OCI-LY3 (cell line): ENCODE measurements around the gene TEAD1.

Experiments
- H2AFZ ChIP-seq: fragments of 200-600, 300-600 bp; shearing (Covaris generic); 2 replicates; pipeline ENCODE4 v1.6.0; 2014; ENCODE audit warnings: antibody characterized with exemption, low read depth, low read length
- H3K27ac ChIP-seq: fragments of 200-600, 300-600 bp; sonication (generic); 2 replicates; pipeline ENCODE4 v1.5.1; 2014; ENCODE audit warnings: mild to moderate bottlenecking, low read length, moderate library complexity, mixed read lengths
- H3K27me3 ChIP-seq: fragments of 200-600, 300-600 bp; sonication (generic); 2 replicates; pipeline ENCODE4 v1.6.1; 2014; ENCODE audit warnings: low read depth, low read length, mixed read lengths
- H3K36me3 ChIP-seq: fragments of 200-600, 300-600 bp; sonication (generic); replicated peaks from 2 replicates; pipeline ENCODE3; 2014; ENCODE audit warnings: low read depth, low read length, mixed read lengths
- H3K4me1 ChIP-seq: fragments of 300-600, 200-600 bp; sonication (generic); 2 replicates; pipeline ENCODE4 v1.6.1; 2014; ENCODE audit warnings: low read length, mixed read lengths
- H3K4me2 ChIP-seq: fragments of 200-600, 300-600 bp; sonication (generic); 2 replicates; pipeline ENCODE4 v1.6.1; 2014; ENCODE audit warnings: low read length, mixed read lengths
- H3K4me3 ChIP-seq: fragments of 300-600, 200-600 bp; sonication (generic); 2 replicates; pipeline ENCODE4 v1.5.1; 2014; ENCODE audit warnings: antibody characterized with exemption, mild to moderate bottlenecking, low read length, moderate library complexity
- H3K79me2 ChIP-seq: fragments of 300-600, 200-600 bp; shearing (Covaris generic); 2 replicates; pipeline ENCODE4 v1.6.1; 2014; ENCODE audit warnings: mild to moderate bottlenecking, low read length, mixed read lengths
- H3K9ac ChIP-seq: fragments of 300-600, 200-600 bp; shearing (Covaris generic); 2 replicates; pipeline ENCODE4 v1.6.0; 2014; ENCODE audit warnings: mild to moderate bottlenecking, low read length, moderate library complexity
- H3K9me3 ChIP-seq: fragments of 200-600, 300-600 bp; shearing (Covaris generic); 2 replicates; pipeline ENCODE4 v1.6.1; 2014; ENCODE audit warnings: low read length, mixed read lengths; ENCODE audit not compliant: insufficient read depth
- H4K20me1 ChIP-seq: fragments of 200-600, 300-600 bp; sonication (generic); 2 replicates; pipeline ENCODE4 v1.6.1; 2016; ENCODE audit warnings: low read length, mixed read lengths; ENCODE audit not compliant: insufficient read depth
- CTCF ChIP-seq: fragments of 200-600, 300-600 bp; sonication (generic); IDR thresholded peaks from 2 replicates; pipeline ENCODE4 v1.5.1; 2014; ENCODE audit warnings: antibody characterized with exemption, low read length, low read depth
- EZH2phosphoT487 ChIP-seq: fragments of 200-600 bp; shearing (Covaris generic); IDR thresholded peaks from 2 replicates; pipeline ENCODE4 v1.6.1; 2018; ENCODE audit warnings: antibody characterized with exemption, mixed run types, low read depth

Gene TEAD1

GRCh38 chr11:12853325-12853651 lies 179.1 kb downstream of the TEAD1 start:
- Histone ChIP-seq H3K36me3 (no peaks in the 10 kb centered on the region), H3K79me2 (no peaks in the 10 kb centered on the region), H3K4me1 (no peaks in the 10 kb centered on the region), H3K27me3 (no peaks in the 10 kb centered on the region), H3K4me2 (no peak overlapping the region), H4K20me1 (no peaks in the 10 kb centered on the region), H3K9ac (no peak overlapping the region), H2AFZ (no peak overlapping the region), H3K9me3 (no peaks in the 10 kb centered on the region), H3K27ac (no peak overlapping the region), H3K4me3 (no peak overlapping the region)
- TF ChIP-seq CTCF: no peak
- TF ChIP-seq EZH2phosphoT487: no peak

- Histone ChIP-seq H3K4me2 (no peak overlapping the region), H4K20me1 (no peaks in the 10 kb centered on the region), H3K36me3 (no peaks in the 10 kb centered on the region), H3K4me3 (no peak overlapping the region), H2AFZ (no peak overlapping the region), H3K9ac (no peak overlapping the region), H3K4me1 (no peaks in the 10 kb centered on the region), H3K27ac (no peak overlapping the region), H3K27me3 (no peaks in the 10 kb centered on the region), H3K9me3 (no peaks in the 10 kb centered on the region), H3K79me2 (no peaks in the 10 kb centered on the region)
- no peak for TF ChIP-seq EZH2phosphoT487
- TF ChIP-seq CTCF: no peak
Observed at GRCh38 chr11:12853652-12854296, 179.6 kb downstream of the TEAD1 start.

GRCh38 chr11:12854297-12854661 lies 180.1 kb downstream of the TEAD1 start:
- Histone ChIP-seq H3K36me3 (no peaks in the 10 kb centered on the region), H3K27ac (no peak overlapping the region), H4K20me1 (no peaks in the 10 kb centered on the region), H3K9ac (no peak overlapping the region), H3K4me1 (no peaks in the 10 kb centered on the region), H3K4me3 (no peak overlapping the region), H3K9me3 (no peaks in the 10 kb centered on the region), H2AFZ (no peak overlapping the region), H3K4me2 (no peak overlapping the region), H3K27me3 (no peaks in the 10 kb centered on the region), H3K79me2 (no peaks in the 10 kb centered on the region)
- TF ChIP-seq EZH2phosphoT487 (no peak), CTCF (no peak)

GRCh38 chr11:12854829-12855228 lies 180.6 kb downstream of the TEAD1 start:
- no peak overlapping the region for H3K9ac ChIP-seq
- H3K4me1 ChIP-seq: no peaks in the 10 kb centered on the region
- TF ChIP-seq CTCF (no peak), EZH2phosphoT487 (no peak)
- no peaks in the 10 kb centered on the region for H3K79me2 ChIP-seq
- H3K36me3 ChIP-seq: no peaks in the 10 kb centered on the region
- no peaks in the 10 kb centered on the region for H3K9me3 ChIP-seq
- no peaks in the 10 kb centered on the region for H4K20me1 ChIP-seq
- no peak overlapping the region for H3K4me3 ChIP-seq
- no peak overlapping the region for H2AFZ ChIP-seq
- H3K27me3 ChIP-seq: no peaks in the 10 kb centered on the region
- H3K4me2 ChIP-seq: no peak overlapping the region
- no peak overlapping the region for H3K27ac ChIP-seq
